Calu3 (cell line): ENCODE results near the gene MED19. TPM values are rescaled to one million over a fixed set of nuclear protein-coding genes. Genes with fewer than 3 reads are reported as not detected.
"Not testable (repeated sequence)": the region's sequence is repeated elsewhere in the genome, so short reads cannot be mapped to it uniquely, and the experiment has no call there.

ENCODE experiments used
- BruUV-seq: library from RNA; stranded (reverse); fragments of 400-500 nt; replicated peaks from 2 replicates; lab custom pipeline; 2021; lab: Mats Ljungman, UMichigan
- CTCF ChIA-PET: fragments of 300-600 bp; sonication (Branson Sonifier 250); formaldehyde crosslinking; loops from one replicate; lab custom pipeline; 2022; ENCODE audit warnings: antibody characterized with exemption; lab: Charles Lee
- DNase-seq: peaks from one replicate; pipeline ENCODE4 v3.0.0; 2022
- H3K27ac Mint-ChIP-seq: one replicate; pipeline ENCODE4 v1.8.0; 2022; ENCODE audit warnings: mixed read lengths; ENCODE audit not compliant: unreplicated experiment
- H3K27me3 Mint-ChIP-seq: one replicate; pipeline ENCODE4 v1.8.0; 2022; ENCODE audit warnings: mixed read lengths; ENCODE audit not compliant: unreplicated experiment
- H3K36me3 Mint-ChIP-seq: one replicate; pipeline ENCODE4 v1.8.0; 2022; ENCODE audit warnings: mild to moderate bottlenecking, moderate library complexity, mixed read lengths; ENCODE audit not compliant: insufficient read depth, unreplicated experiment
- H3K4me1 Mint-ChIP-seq: one replicate; pipeline ENCODE4 v1.8.0; 2022; ENCODE audit warnings: mild to moderate bottlenecking, low read depth, mixed read lengths; ENCODE audit not compliant: unreplicated experiment
- H3K4me3 Mint-ChIP-seq: one replicate; pipeline ENCODE4 v1.8.0; 2022; ENCODE audit warnings: mild to moderate bottlenecking, low read depth, moderate library complexity, mixed read lengths; ENCODE audit not compliant: unreplicated experiment
- H3K9me3 Mint-ChIP-seq: one replicate; pipeline ENCODE4 v1.8.0; 2022; ENCODE audit warnings: low read depth, mixed read lengths; ENCODE audit not compliant: unreplicated experiment
- intact Hi-C: fragments of 100-400 bp; cut with micrococcal nuclease; formaldehyde crosslinking; loops from one replicate; pipeline ENCODE4 v1.10.0; 2022; ENCODE audit not compliant: unreplicated experiment
- total RNA-seq: library from RNA; stranded (reverse); gene quantifications from 2 replicates; pipeline ENCODE4 v1.2.3, GENCODE V29; 2022
- TF ChIP-seq, protein P1 (sequence below): fragments of 200-600 bp; IDR thresholded peaks from one replicate; pipeline ENCODE4 v1.8.0; 2022; ENCODE audit warnings: antibody characterized with exemption; ENCODE audit not compliant: unreplicated experiment

MED19 gene
- total RNA-seq, 1 experiment from 2014 or later, result 21.2 TPM

DNA sequence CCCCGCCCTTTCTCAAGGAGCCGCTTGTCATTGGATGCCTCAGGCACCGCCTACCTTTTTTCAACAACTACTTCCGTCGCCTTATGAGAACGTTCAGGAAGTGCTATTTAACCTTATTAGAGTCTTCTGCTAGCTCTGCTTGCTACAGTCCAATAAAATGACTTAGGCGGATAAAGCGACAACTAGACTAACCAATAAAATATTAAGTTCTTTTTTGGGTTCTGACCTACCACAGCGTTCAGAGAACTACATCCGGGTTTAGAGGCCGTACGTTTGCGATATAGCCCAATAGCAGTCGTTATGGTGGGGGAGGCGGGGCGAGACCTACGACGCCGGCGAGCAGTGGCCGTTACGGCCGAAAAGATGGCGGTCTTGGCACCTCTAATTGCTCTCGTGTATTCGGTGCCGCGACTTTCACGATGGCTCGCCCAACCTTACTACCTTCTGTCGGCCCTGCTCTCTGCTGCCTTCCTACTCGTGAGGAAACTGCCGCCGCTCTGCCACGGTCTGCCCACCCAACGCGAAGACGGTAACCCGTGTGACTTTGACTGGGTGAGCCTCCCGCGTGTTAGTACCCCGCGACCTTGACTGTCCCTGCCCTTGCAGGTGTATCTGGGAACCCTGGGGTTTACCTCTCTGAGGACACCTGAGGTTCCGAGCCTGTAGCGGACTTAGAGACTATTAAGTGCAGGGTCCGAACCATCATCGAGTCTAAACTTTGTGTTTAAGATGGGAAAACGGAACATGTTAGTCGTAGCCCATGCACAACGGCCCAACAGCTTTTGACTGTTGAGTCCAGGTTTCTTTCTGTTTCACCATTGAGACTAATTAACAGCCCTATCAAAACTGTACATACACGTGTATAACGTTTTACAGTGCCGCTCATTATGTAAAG lies 488 bp upstream of the MED19 start, which contains the start of gene TMX2:
Gene TMX2 (plus strand): TSS at position 338 of the 895 bp plus-strand sequence. CDS start 26 bp downstream, at position 364.
- peak within 1 kb of the TSS; percentile 88 for H3K4me3 Mint-ChIP-seq
- BruUV-seq, result TSS peak; percentile 76
- H3K27ac Mint-ChIP-seq, result peak within 1 kb of the TSS; percentile 88
- peak; percentile 94 for DNase-seq
- H3K27me3 Mint-ChIP-seq, result no peaks in the 10 kb centered on the region
- no peaks in the 10 kb centered on the region for H3K9me3 Mint-ChIP-seq
- peaks cover 26% of the 10 kb centered on the region for H3K4me1 Mint-ChIP-seq
- CTCF ChIA-PET, result interaction anchor here (0.7 to 1.4 kb wide), 5 partner anchors 29 to 192 kb away, joined by 3 to 6 read pairs (median 4); partner anchors contain the start of gene SELENOH
- TF ChIP-seq, protein P1, sequence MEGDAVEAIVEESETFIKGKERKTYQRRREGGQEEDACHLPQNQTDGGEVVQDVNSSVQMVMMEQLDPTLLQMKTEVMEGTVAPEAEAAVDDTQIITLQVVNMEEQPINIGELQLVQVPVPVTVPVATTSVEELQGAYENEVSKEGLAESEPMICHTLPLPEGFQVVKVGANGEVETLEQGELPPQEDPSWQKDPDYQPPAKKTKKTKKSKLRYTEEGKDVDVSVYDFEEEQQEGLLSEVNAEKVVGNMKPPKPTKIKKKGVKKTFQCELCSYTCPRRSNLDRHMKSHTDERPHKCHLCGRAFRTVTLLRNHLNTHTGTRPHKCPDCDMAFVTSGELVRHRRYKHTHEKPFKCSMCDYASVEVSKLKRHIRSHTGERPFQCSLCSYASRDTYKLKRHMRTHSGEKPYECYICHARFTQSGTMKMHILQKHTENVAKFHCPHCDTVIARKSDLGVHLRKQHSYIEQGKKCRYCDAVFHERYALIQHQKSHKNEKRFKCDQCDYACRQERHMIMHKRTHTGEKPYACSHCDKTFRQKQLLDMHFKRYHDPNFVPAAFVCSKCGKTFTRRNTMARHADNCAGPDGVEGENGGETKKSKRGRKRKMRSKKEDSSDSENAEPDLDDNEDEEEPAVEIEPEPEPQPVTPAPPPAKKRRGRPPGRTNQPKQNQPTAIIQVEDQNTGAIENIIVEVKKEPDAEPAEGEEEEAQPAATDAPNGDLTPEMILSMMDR, result no peak
- intact Hi-C loops, result loop anchor here (5.0 kb wide), 1 partner anchor 45 kb away; the partner anchor contains the start of gene ZDHHC5
- H3K36me3 Mint-ChIP-seq, result peaks cover 52% of the 10 kb centered on the region

DNA sequence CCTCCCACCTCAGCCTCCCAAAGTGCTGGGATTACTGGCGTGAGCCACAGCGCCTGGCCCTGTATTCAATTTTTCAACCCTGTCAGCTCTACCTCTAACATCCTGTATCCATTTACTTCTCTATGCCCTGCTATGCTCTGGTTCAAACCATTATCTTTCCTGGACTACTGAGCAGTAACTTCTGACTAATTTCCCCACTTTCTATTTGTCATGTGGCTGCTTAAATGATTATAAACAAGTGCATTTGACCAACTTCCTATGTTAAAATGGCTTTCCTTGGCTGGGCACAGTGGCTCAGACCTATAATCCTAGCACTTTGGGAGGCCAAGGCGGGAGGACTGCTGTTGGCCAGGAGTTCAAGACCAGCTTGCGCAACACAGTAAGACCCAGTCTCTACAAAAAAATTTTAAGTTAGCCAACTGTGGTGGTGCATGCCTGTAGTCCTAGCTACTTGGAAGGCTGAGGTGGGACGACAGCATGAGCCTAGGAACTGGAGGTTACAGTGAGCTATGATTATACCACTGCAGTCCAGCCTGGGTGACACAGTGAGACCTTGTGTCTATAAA lies 2.1 kb downstream of the MED19 start:
- no peak overlapping the region for H3K27ac Mint-ChIP-seq

DNA sequence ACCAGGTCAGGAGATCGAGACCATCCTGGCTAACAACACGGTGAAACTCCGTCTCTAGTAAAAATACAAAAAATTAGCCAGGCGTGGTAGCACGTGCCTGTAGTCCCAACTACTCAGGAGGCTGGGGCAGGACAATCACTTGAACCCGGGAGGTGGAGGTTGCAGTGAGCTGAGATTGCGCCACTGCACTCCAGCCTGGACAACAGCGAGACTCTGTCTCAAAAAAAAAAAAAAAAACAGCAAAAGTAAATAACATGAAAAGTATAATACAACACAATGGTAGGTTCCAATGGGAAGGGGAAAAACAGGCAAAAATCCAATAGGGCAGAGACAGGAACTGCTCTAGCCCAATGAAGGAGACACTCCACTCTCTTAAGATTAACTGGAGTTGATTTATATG lies 6.6 kb downstream of the MED19 start:
- H3K36me3 Mint-ChIP-seq, result peaks cover 48% of the 10 kb centered on the region
- H3K4me1 Mint-ChIP-seq, intact Hi-C loops, H3K27ac Mint-ChIP-seq, H3K27me3 Mint-ChIP-seq, H3K9me3 Mint-ChIP-seq, H3K4me3 Mint-ChIP-seq, DNase-seq, BruUV-seq: not testable (repeated sequence)
- CTCF ChIA-PET, result interaction anchor here (0.6 kb wide), 2 partner anchors 288 to 863 kb away, joined by 4 read pairs; no protein-coding TSS in a partner anchor

More for the DNA sequence above, 2.1 kb downstream of the MED19 start:
- H3K9me3 Mint-ChIP-seq, result no peaks in the 10 kb centered on the region
- H3K36me3 Mint-ChIP-seq, result peaks cover 62% of the 10 kb centered on the region
- DNase-seq, result no peak
- intact Hi-C loops, result loop anchor here (5.0 kb wide), 1 partner anchor 43 kb away; the partner anchor contains the start of gene ZDHHC5
- H3K4me3 Mint-ChIP-seq, result no peak overlapping the region
- TF ChIP-seq, protein P1, result no peak
- BruUV-seq, result no TSS peak
- H3K27me3 Mint-ChIP-seq, result no peaks in the 10 kb centered on the region
- peaks cover 26% of the 10 kb centered on the region for H3K4me1 Mint-ChIP-seq
- CTCF ChIA-PET, result interaction anchor here (0.7 kb wide), 1 partner anchor 19 kb away, joined by 6 read pairs; no protein-coding TSS in a partner anchor

DNA sequence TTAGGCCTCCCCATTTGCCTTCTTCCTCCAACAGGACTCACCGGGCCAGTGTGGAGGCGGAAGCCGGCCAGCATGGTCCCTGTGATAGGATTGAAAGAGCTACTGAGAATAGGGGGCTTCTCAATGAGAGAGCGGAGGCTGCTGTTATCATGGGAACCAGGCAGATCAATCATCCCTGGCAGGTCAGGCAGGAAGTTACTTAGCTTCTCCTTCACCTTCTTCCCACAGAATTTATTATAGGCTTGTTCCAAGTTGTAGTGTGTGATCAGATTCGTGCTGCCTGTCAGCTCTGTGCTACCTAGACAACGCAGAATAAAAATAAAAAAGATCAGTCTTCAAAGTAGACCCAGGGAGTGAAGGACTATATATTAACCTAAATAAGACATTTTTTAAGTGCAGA lies 7.1 kb downstream of the MED19 start:
- no peaks in the 10 kb centered on the region for H3K9me3 Mint-ChIP-seq
- H3K27me3 Mint-ChIP-seq, result no peaks in the 10 kb centered on the region
- BruUV-seq, result TSS peak; percentile 5
- intact Hi-C loops, result no loop called here
- CTCF ChIA-PET, result interaction anchor here (0.6 kb wide), 1 partner anchor 288 kb away, joined by 4 read pairs; no protein-coding TSS in a partner anchor
- H3K36me3 Mint-ChIP-seq, result peaks cover 51% of the 10 kb centered on the region
- no peak overlapping the region for H3K4me3 Mint-ChIP-seq
- no peak for DNase-seq
- peaks cover 3% of the 10 kb centered on the region for H3K4me1 Mint-ChIP-seq
- H3K27ac Mint-ChIP-seq, result no peak overlapping the region
- TF ChIP-seq, protein P1, result no peak
